GM23248 (cell line): ENCODE measurements around the gene KLF13.

ENCODE experiments used
- EZH2 ChIP-seq: fragments of 200-600 bp; sonication (generic); IDR thresholded peaks from 2 replicates; pipeline ENCODE4 v1.6.1; 2018; ENCODE audit warnings: antibody characterized with exemption, mild to moderate bottlenecking; ENCODE audit not compliant: insufficient read depth, poor library complexity, severe bottlenecking
- EZH2phosphoT487 ChIP-seq: fragments of 200-600 bp; sonication (generic); IDR thresholded peaks from 2 replicates; pipeline ENCODE4 v1.6.1; 2018; ENCODE audit warnings: antibody characterized with exemption, moderate library complexity, mild to moderate bottlenecking, low read depth; ENCODE audit not compliant: insufficient read depth

- TF ChIP-seq EZH2phosphoT487 (no peak), EZH2 (no peak)
Observed at GRCh38 chr15:31331389-31331788, 4.8 kb downstream of the KLF13 start.
